ENCODE results near the gene ARHGAP26.
"Not testable (repeated sequence)": the region's sequence is repeated elsewhere in the genome, so short reads cannot be mapped to it uniquely, and the experiment has no call there.

The ARHGAP26 gene

DNA sequence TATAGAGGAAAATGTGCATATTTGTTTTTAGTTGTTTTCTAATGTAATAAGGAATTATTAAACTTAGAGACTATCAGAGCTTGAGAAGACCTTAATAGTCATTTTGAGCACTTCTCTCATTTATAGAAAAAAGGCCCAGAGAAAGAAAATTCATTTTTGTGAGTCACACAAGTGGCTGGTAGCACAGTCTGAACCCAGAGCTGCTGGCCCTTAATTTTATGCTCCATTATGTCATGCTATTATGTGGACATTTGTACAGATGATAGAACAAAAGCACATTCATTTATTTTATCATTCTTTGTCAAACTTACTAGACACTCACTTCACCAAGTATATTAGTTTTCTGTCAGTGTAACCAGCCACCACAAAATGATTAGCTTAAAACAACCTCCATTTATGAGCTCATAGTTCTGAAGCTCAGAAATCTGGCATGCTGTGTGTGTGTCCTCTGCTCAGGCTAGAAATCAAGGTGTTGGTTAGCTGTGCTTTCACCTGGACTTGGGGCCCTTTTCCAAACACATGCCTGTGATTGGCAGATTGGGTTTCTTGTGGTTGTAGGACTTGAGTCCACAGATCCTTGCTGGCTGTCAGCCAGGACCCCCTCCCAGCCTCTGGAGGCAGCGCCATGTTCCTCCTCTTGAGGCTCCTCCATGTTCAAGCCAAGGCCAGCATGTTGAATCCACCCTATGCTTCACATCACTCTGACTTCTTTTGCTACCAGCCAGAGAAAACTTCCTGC is 188.9 kb downstream of the ARHGAP26 start:
- DNase-seq (ENCODE audit: low read depth) = no peak

DNA sequence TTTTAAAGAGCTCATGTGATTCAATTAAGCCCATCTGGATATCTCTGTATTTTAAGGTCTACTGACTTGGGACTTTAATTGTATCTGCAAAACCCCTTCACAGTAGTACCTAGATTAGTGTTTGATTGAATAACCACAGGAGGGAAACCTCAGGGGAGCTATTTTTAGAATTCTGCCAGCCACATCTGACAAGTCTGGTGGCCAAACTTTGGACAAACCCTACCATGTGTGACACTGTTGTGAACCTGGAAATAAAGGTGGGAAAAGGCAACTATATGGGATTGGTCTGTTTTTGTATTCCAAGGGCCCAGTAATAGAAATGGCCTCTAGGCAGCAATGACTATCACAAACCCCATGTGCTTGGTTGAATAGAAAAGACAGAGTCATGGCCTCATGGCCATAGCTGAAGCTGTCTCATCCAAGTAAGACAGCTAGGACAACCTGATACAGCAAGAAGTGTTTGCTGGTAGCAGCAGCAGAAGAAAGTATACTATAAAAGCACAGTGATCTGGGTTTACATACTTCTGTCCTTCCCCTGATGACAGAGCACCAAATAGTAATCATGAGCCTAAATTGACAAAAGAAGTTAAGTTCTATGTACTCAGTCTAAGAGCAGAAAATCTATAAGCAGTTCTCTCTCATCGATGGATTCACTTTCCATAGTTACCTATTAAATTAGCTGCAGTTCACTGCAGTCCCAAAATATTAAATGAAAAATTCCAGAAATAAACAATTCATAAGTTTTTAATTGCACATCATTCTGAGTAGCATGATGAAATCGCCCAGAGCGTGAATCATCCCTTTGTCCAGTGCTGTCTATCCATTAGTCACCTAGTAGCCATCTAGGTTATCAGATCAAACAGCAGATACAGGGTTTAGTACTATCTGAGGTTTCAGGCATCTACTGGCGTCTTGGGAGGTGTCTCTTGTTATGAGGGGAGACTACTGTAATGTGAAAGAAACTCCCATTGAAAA is 189.8 kb downstream of the ARHGAP26 start:
- peak; percentile 18 for DNase-seq (ENCODE audit: low read depth)
- no peak overlapping the region for H3K4me3 ChIP-seq (ENCODE audit: low read depth, low read length)
- no peak for TF ChIP-seq CTCF (IDR thresholded peaks at IDR 0.05; ENCODE audit: insufficient read depth, low read depth, low read length, missing control alignments)

More for the DNA sequence above, 188.9 kb downstream of the ARHGAP26 start:
- no peak for TF ChIP-seq CTCF (IDR thresholded peaks at IDR 0.05; ENCODE audit: insufficient read depth, low read depth, low read length, missing control alignments)
- no peak overlapping the region for H3K4me3 ChIP-seq (ENCODE audit: low read depth, low read length)

- H3K4me3 ChIP-seq (ENCODE audit: low read depth, low read length) = no peak overlapping the region
- no peak for DNase-seq (ENCODE audit: low read depth)
- TF ChIP-seq CTCF (IDR thresholded peaks at IDR 0.05; ENCODE audit: insufficient read depth, low read depth, low read length, missing control alignments) = no peak
Observed at GRCh38 chr5:142961440-142962173, 191.4 kb downstream of the ARHGAP26 start.

DNA sequence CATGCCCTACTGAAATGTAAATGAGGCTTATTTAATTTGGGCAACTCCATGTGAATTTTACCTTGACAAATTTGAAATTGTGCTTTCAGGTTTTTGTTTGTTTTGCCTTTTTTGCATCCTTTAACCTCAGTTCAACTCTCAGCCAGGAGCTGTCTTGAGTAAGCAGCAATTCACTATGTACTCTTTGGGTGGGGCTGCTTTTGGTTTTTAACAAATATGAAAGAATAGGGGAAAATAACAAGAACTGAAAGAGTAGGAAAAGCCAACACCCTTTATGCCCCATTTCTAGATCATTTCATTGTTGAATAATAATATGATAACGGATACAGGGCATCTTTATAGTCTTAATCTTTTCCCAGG is 192.0 kb downstream of the ARHGAP26 start:
- no peak for TF ChIP-seq CTCF (IDR thresholded peaks at IDR 0.05; ENCODE audit: insufficient read depth, low read depth, low read length, missing control alignments)
- H3K4me3 ChIP-seq (ENCODE audit: low read depth, low read length) = no peak overlapping the region

DNA sequence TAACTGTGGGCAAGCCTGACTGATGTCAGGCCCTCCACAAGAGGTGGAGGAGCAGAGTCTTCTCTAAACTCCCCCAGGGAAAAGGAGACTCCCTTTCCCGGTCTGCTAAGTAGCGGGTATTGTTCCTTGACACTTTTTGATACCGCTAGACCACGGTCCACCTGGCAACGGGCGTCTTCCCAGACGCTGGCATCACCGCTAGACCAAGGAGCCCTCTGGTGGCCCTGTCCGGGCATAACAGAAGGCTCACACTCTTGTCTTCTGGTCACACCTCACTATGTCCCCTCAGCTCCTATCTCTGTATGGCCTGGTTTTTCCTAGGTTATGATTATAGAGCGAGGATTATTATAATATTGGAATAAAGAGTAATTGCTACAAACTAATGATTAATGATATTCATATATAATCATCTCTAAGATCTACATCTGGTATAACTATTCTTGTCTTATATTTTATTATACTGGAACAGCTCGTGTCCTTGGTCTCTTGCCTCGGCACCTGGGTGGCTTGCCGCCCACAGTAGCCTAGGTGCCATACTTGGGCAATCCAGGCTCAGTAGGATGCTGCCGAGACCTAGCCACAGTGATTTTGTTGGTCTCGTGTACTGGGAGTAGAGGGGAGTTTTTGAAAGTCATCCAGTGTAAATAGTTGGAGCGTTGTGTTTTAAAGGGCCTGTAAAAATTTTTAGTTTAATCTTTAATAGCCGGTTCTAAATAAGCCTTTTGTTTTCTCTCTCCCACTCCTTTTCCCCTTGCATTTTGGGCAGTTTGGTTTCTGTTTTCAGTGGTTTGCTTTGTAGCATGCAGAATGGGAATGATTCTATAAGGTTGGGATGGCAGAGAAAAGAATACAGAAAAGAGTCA is 195.3 kb downstream of the ARHGAP26 start:
- H3K4me3 ChIP-seq (ENCODE audit: low read depth, low read length); DNase-seq (ENCODE audit: low read depth): not testable (repeated sequence)

More for the DNA sequence above, 192.0 kb downstream of the ARHGAP26 start:
- no peak for DNase-seq (ENCODE audit: low read depth)

DNA sequence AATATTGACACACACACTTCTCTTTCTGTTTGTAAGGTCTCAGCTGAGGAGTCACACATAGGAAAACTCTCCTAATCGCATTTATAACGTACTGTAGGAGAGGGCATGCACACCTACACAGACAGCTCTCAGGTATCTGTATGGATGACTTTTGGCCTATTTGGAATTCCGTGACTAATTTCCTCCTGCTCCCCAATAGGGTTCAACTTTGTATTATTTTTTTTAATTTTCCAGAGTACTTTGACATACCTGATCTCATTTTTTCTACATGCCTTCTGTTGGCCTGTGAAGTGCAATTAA is 195.9 kb downstream of the ARHGAP26 start:
- TF ChIP-seq CTCF (IDR thresholded peaks at IDR 0.05; ENCODE audit: insufficient read depth, low read depth, low read length, missing control alignments) = no peak
- DNase-seq (ENCODE audit: low read depth) = no peak
- no peak overlapping the region for H3K4me3 ChIP-seq (ENCODE audit: low read depth, low read length)
